Measurements from ENCODE around the gene IMMP2L. TPM values are rescaled to one million over a fixed set of nuclear protein-coding genes. Genes with fewer than 3 reads are reported as not detected.

IMMP2L gene
- polyA plus RNA-seq, 2 of the 4 experiments (the other 2 are of a cell fraction): 16.1 to 23.8 TPM

- 83% methylated on average over 2 of the region's 2 CpGs for WGBS (ENCODE audit: missing lambda C conversion rate)
Measured at GRCh38 chr7:111068618-111069017, 493.7 kb downstream of the IMMP2L start.

GRCh38 chr7:111067682-111068081 is 494.6 kb downstream of the IMMP2L start:
- DNase-seq (ENCODE audit: low read depth in 1 of 2, low spot score in 1 of 2) (no peak), ATAC-seq (no peak), FAIRE-seq (no peak)
- ChIA-PET CTCF (no interaction called here), POLR2A (no interaction called here)
- Histone ChIP-seq H3K4me3 (no peak overlapping the region), H3K4me2 (no peak overlapping the region), H3K9me3 (peaks cover 14% of the 10 kb centered on the region), H3K27ac (no peak overlapping the region), H3K4me1 (peaks cover 6% of the 10 kb centered on the region; the same call in 1 of the 3 replicates)
- WGBS (ENCODE audit: missing lambda C conversion rate): 81% methylated on average over 2 of the region's 2 CpGs
- TF ChIP-seq POLR2AphosphoS2 (conservative IDR thresholded peaks at IDR 0.05; ENCODE audit: low read length): no peak
- no peak for TF ChIP-seq TP53 (CRISPR knock-in tag; IDR thresholded peaks at IDR 0.05)
- TF ChIP-seq EHMT2 (IDR thresholded peaks at IDR 0.05; ENCODE audit: low read depth): no peak
- no peak for TF ChIP-seq JUN (IDR thresholded peaks at IDR 0.05)
- no peak for TF ChIP-seq BHLHE40 (IDR thresholded peaks at IDR 0.05; ENCODE audit: low read depth, low read length)
- no peak for TF ChIP-seq MAZ (IDR thresholded peaks at IDR 0.05; ENCODE audit: borderline replicate concordance, low read depth, low read length)
- no peak for TF ChIP-seq HOXB13 (CRISPR knock-in tag; IDR thresholded peaks at IDR 0.05; ENCODE audit: low read depth)
- TF ChIP-seq CBX2 (IDR thresholded peaks at IDR 0.05; ENCODE audit: borderline replicate concordance, low read depth): no peak
- TF ChIP-seq HDAC2 (IDR thresholded peaks at IDR 0.05): no peak
- TF ChIP-seq HOXB5 (CRISPR knock-in tag; IDR thresholded peaks at IDR 0.05): no peak
- no peak for TF ChIP-seq CTCF (IDR thresholded peaks at IDR 0.05)
- TF ChIP-seq BCL3 (IDR thresholded peaks at IDR 0.05): no peak
- no peak for TF ChIP-seq EHF (CRISPR knock-in tag; IDR thresholded peaks at IDR 0.05)

More at GRCh38 chr7:111068618-111069017, 493.7 kb downstream of the IMMP2L start:
- no peak for TF ChIP-seq NPAS2 (CRISPR knock-in tag; IDR thresholded peaks at IDR 0.05; ENCODE audit: borderline replicate concordance)
- no peak for TF ChIP-seq RFX5 (IDR thresholded peaks at IDR 0.05)
- DNase-seq (ENCODE audit: low read depth in 1 of 2, low spot score in 1 of 2) (no peak), FAIRE-seq (no peak), ATAC-seq (no peak)
- Histone ChIP-seq H3K27ac (no peak overlapping the region), H3K4me1 (peaks cover 8% of the 10 kb centered on the region; the same call in 1 of the 3 replicates), H3K4me3 (no peak overlapping the region), H3K9me3 (0 out of 3 replicates have a peak, but pooled peaks cover 6% of the 10 kb centered on the region), H3K4me2 (no peak overlapping the region)
- POLR2A ChIA-PET: no interaction called here
- CTCF ChIA-PET: no interaction called here

GRCh38 chr7:111067251-111067650 is 495.0 kb downstream of the IMMP2L start:
- ChIA-PET CTCF (no interaction called here), POLR2A (no interaction called here)
- Histone ChIP-seq H3K4me2 (no peak overlapping the region), H3K4me3 (no peak overlapping the region), H3K9me3 (peaks cover 17% of the 10 kb centered on the region), H3K4me1 (peaks cover 3% of the 10 kb centered on the region; the same call in 1 of the 3 replicates), H3K27ac (no peak overlapping the region)
- 86% methylated on average over 4 of the region's 4 CpGs for WGBS (ENCODE audit: missing lambda C conversion rate)
- DNase-seq (ENCODE audit: low read depth in 1 of 2, low spot score in 1 of 2) (no peak), ATAC-seq (no peak), FAIRE-seq (no peak)
- no peak for TF ChIP-seq RNF2 (IDR thresholded peaks at IDR 0.05; ENCODE audit: borderline replicate concordance, low read depth)
- no peak for TF ChIP-seq FOSB (CRISPR knock-in tag; IDR thresholded peaks at IDR 0.05)
- TF ChIP-seq EP300 (IDR thresholded peaks at IDR 0.05): no peak
- TF ChIP-seq RCOR1 (IDR thresholded peaks at IDR 0.05; ENCODE audit: low read depth, low read length): no peak
- TF ChIP-seq, protein P1, sequence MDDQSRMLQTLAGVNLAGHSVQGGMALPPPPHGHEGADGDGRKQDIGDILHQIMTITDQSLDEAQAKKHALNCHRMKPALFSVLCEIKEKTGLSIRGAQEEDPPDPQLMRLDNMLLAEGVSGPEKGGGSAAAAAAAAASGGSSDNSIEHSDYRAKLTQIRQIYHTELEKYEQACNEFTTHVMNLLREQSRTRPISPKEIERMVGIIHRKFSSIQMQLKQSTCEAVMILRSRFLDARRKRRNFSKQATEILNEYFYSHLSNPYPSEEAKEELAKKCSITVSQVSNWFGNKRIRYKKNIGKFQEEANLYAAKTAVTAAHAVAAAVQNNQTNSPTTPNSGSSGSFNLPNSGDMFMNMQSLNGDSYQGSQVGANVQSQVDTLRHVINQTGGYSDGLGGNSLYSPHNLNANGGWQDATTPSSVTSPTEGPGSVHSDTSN (IDR thresholded peaks at IDR 0.05): no peak

Data from A549 (cell line).